Lower leg skin (tissue), 3 donors: Measurements from ENCODE around the gene PLXNC1.

Source experiments
- POLR2A ChIP-seq, 2 donors: fragments of 450-650 bp; IDR thresholded peaks; one replicate each; pipeline ENCODE4 v1.6.1; 2016 to 2017; ENCODE audit warnings: antibody characterized with exemption in 2 of 2, mild to moderate bottlenecking in 1 of 2, moderate library complexity in 1 of 2
- TF ChIP-seq, protein P1 (sequence below), 3 donors: fragments of 450-650 bp; IDR thresholded peaks; one replicate each; pipeline ENCODE4 v1.5.1; 2016; ENCODE audit warnings: antibody characterized with exemption in 3 of 3, mild to moderate bottlenecking in 3 of 3, moderate library complexity in 2 of 3

DNA sequence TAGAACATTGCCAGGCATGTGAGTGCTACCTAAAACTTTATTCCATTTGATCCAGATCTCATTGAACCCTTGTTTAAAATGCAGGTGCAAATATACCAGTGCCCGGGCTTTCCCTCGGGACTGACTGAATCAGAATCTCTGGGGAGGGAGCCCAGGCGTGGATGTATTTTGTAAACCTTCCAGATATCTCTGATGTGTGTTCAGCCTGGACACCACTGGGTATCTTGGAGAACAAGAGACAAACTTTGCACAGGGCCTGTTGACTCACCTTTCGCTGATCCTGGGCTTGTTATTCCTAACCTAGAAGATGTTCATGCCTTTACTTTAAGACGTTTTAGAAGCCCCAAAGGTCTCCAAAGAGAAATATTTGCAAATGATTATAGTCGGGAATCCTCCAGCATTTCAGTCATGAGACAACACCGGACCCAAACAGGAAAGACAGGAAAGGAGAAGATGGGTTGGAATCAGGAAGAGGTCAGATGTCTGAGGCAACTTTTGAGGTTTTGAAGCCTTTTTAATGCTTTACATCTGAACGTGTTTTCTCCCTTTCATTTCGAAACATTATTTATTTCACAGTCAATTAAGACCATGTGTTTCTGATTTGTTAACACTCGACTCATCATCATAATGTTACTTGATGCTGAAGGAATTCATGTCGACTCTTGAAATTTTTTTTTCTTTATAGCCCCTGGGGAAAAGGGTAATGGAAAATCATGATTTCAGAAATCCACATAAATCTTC lies 118.6 kb downstream of the PLXNC1 start:
- TF ChIP-seq, protein P1, sequence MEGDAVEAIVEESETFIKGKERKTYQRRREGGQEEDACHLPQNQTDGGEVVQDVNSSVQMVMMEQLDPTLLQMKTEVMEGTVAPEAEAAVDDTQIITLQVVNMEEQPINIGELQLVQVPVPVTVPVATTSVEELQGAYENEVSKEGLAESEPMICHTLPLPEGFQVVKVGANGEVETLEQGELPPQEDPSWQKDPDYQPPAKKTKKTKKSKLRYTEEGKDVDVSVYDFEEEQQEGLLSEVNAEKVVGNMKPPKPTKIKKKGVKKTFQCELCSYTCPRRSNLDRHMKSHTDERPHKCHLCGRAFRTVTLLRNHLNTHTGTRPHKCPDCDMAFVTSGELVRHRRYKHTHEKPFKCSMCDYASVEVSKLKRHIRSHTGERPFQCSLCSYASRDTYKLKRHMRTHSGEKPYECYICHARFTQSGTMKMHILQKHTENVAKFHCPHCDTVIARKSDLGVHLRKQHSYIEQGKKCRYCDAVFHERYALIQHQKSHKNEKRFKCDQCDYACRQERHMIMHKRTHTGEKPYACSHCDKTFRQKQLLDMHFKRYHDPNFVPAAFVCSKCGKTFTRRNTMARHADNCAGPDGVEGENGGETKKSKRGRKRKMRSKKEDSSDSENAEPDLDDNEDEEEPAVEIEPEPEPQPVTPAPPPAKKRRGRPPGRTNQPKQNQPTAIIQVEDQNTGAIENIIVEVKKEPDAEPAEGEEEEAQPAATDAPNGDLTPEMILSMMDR (IDR thresholded peaks at IDR 0.05) = no peak
- TF ChIP-seq POLR2A (IDR thresholded peaks at IDR 0.05) = no peak
